ENCODE data around the gene ENTPD7.
"Not testable (repeated sequence)": the region's sequence is repeated elsewhere in the genome, so short reads cannot be mapped to it uniquely, and the experiment has no call there.

Gene ENTPD7

GRCh38 chr10:99700649-99701048 lies 41.3 kb downstream of the ENTPD7 start:
- Mint-ChIP-seq H3K27ac (no peak overlapping the region), H3K36me3 (peaks cover 7% of the 10 kb centered on the region), H3K4me3 (no peak overlapping the region), H3K4me1 (no peaks in the 10 kb centered on the region), H3K27me3 (no peaks in the 10 kb centered on the region), H3K9me3 (no peaks in the 10 kb centered on the region)

GRCh38 chr10:99708428-99709012 lies 49.2 kb downstream of the ENTPD7 start:
- H3K27me3 Mint-ChIP-seq, result no peaks in the 10 kb centered on the region
- peak overlapping the region; percentile 73 for H3K27ac Mint-ChIP-seq
- H3K4me3 Mint-ChIP-seq, result no peak overlapping the region
- no peaks in the 10 kb centered on the region for H3K9me3 Mint-ChIP-seq
- peaks cover 8% of the 10 kb centered on the region for H3K4me1 Mint-ChIP-seq
- H3K36me3 Mint-ChIP-seq, result peaks cover 11% of the 10 kb centered on the region

DNA sequence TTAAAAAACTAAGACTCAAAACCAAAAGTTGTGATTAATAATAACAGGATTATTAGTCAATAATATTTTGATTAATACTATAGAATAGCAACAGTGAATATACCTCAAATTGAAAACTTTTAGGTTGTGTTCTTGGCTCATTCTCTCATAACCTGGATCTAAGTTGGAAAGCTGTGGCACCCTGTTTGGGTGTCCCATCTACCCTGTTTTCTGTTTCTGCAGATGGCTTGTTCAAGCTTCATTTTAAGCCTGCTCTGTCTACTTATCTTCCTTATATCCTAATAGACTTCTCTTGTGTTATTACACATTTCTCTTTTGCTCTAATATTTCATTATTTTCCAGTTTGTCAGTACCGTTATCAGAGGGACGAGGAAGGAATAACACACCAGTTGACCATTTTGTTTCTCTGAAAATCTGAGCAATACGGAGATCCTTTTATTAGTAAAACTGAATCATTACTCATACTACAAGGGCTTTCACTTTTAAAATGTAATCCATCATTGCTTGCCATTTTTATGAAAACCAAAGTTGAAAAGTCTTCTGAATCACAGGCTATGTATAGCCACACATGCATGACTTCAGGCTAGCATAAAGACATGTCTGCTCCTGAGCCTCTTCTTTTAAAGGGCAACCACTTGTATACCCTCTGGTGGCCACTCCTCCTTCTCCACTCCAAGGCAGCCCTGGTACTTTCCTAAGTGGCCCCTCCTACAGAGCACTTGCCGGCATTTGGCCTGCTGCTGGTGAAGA lies 50.3 kb downstream of the ENTPD7 start:
- Mint-ChIP-seq H3K4me3 (no peak overlapping the region), H3K27me3 (no peaks in the 10 kb centered on the region), H3K9me3 (no peaks in the 10 kb centered on the region), H3K27ac (peak overlapping the region; percentile 51), H3K4me1 (peaks cover 8% of the 10 kb centered on the region), H3K36me3 (peaks cover 8% of the 10 kb centered on the region)

DNA sequence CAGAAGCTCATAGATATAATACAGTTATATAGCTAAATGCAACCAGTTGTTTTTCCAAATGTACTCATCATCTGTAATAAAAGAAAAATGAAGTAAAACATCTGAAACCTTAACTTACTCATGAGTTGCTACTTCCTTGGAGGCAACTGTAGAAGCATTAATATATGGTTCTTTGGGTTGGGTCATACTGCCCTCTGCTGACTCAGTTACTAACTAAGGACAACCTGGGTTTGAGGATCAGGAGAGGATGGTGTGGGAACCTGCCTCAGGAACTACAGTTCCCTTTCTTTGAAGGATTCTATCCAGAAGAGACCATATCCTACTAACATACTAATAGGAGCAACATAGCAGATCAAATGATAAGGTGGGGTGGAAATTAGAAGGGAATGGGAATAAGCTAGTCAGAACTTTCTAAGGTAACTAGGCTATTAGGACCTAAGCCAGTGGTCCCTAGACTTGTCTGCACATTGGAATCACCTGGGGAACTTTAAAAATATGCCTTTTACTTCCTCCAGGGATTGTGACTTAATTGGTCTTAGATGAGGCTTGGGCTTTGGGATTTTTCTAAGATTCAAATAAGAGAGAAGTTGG lies 51.9 kb downstream of the ENTPD7 start:
- H3K9me3 Mint-ChIP-seq, result no peaks in the 10 kb centered on the region
- H3K27ac Mint-ChIP-seq, result no peak overlapping the region
- no peaks in the 10 kb centered on the region for H3K27me3 Mint-ChIP-seq
- peaks cover 5% of the 10 kb centered on the region for H3K36me3 Mint-ChIP-seq
- no peak overlapping the region for H3K4me3 Mint-ChIP-seq
- peaks cover 8% of the 10 kb centered on the region for H3K4me1 Mint-ChIP-seq

DNA sequence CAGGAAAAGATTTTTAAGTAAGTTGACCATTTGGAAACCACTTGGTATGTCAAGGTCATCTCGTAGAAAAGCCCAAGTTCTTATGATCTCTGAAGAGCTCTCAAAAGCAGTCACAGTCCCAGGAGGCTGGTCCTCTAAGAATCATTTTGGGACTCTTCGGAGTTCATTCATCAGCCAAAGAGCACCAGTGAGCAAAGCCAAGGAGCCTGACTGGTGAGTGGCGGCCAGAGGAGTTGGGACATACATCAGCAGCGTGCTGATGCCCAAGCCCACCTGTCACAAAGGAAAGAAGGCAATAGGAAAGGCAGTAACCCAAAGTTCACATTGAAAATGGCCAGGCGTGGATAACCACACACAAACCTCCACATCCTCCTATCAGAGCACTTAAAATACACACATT lies 55.1 kb downstream of the ENTPD7 start:
- Mint-ChIP-seq H3K27ac (no peak overlapping the region), H3K9me3 (no peaks in the 10 kb centered on the region), H3K4me1 (peaks cover 7% of the 10 kb centered on the region), H3K27me3 (no peaks in the 10 kb centered on the region), H3K4me3 (no peak overlapping the region), H3K36me3 (peaks cover 5% of the 10 kb centered on the region)

DNA sequence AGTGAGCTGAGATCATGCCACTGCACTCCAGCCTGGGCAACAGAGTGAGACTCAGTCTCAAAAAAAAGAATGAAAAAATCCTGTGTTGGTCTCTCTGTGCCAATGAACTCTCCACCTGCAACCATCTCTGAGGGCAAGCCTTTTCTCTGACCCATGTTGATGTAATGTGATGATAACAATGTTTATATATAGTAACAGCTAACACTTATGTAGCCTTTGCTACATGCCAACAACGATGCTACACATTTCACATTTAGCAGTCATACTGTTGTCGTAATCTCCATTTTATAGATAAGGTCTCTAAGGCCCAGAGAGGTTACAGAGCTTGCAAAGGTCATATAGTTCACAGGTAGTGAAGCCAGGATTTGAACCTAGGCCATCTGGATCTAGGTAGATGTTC lies 61.1 kb downstream of the ENTPD7 start:
- peaks cover 4% of the 10 kb centered on the region for H3K4me1 Mint-ChIP-seq
- no peak overlapping the region for H3K4me3 Mint-ChIP-seq
- H3K9me3 Mint-ChIP-seq, result no peaks in the 10 kb centered on the region
- H3K27me3 Mint-ChIP-seq, result no peaks in the 10 kb centered on the region
- peaks cover 14% of the 10 kb centered on the region for H3K36me3 Mint-ChIP-seq
- H3K27ac Mint-ChIP-seq, result no peak overlapping the region

GRCh38 chr10:99730026-99730425 lies 70.7 kb downstream of the ENTPD7 start:
- Mint-ChIP-seq H3K36me3 (peaks cover 12% of the 10 kb centered on the region), H3K4me1 (peaks cover 23% of the 10 kb centered on the region), H3K27ac (no peak overlapping the region), H3K4me3 (no peak overlapping the region), H3K27me3 (no peaks in the 10 kb centered on the region), H3K9me3 (no peaks in the 10 kb centered on the region)

DNA sequence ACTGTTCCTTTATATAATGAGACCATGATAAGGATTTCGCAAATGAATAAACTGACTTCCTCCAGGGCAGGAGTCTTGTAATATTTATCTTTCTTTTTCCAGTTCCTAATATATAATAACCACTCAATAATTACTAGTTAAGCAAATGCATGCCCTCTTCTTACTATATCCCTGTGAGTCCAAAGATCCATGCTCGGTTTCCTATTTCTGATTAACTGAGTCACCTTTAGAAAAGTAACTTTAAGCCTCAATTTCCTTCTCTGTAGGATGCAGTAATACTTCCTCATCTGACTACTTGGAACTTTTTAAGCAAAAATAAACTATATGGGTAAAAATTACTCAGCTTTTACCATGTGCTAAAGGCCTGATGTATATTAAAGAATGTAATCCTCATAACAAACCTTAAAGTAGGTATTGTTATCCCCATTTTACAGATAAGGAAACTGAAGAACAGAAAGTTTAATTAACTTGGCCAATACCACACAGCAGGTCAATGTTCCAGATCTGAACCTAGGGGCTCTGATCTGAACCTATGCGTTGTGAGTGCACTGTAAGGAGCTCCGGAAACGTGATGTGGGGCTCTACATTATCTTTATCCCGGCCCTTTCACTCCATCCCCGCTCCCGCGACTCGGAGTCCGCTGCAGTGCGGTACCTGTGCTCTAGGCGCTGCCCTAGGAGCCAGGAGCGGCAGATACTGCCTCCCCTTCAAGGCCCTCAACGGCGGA lies 72.2 kb downstream of the ENTPD7 start:
- Mint-ChIP-seq H3K4me3 (peak overlapping the region; percentile 100), H3K27me3 (no peaks in the 10 kb centered on the region), H3K4me1 (peaks cover 35% of the 10 kb centered on the region), H3K36me3 (peaks cover 15% of the 10 kb centered on the region), H3K9me3 (no peaks in the 10 kb centered on the region), H3K27ac (peak overlapping the region; percentile 99)

DNA sequence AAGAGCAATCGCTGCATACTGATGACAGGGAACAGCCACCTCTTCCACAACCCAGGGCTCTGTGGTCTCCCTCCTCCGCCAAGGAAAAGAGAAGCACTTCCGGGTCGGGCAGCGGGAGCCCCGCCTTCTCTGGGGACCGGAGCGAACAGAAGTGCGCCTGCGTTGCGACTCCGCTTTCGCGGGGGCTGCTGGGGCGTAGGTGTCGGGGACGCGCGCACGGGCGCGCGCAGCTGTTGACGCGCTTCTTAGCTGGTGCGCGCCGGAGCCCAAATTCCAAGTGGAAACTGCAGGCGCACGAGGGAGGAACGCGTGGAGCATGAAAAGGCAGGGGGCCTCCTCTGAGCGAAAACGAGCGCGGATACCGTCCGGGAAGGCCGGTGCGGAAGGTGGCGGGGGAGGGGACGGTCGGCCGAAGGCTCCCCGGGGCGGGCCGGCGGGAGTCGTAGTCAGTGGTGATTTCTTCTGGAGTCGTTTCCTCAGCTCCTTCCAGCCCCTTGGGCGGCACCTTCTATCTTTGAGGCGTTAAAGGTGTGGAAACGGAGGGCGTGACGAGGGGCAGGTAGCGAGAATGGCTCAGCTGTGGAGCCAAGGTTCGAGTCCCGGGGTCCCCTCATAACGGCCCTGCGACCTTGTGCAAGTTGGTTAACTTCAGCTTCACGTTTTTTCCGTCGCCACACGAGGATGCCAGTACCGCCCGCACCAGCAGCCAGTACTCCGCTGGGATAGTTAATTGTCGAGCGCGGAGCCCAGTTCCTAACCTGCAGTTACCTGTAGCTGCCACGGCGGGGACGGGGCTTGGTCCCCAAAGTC lies 72.9 kb downstream of the ENTPD7 start, which contains the start of the genes COX15 and CUTC:
Gene COX15, minus strand, starts transcription at position 95 of the 810 bp plus-strand sequence. Its CDS starts 78 bp downstream, at position 17.
Gene CUTC, plus strand, starts transcription at position 202 of the 810 bp plus-strand sequence. Its CDS starts 115 bp downstream, at position 317.
- Mint-ChIP-seq H3K9me3 (no peaks in the 10 kb centered on the region), H3K36me3 (peaks cover 16% of the 10 kb centered on the region), H3K4me3 (peak within 1 kb of the TSS; percentile 100), H3K27me3 (no peaks in the 10 kb centered on the region), H3K27ac (peak within 1 kb of the TSS; percentile 99), H3K4me1 (peaks cover 38% of the 10 kb centered on the region)

DNA sequence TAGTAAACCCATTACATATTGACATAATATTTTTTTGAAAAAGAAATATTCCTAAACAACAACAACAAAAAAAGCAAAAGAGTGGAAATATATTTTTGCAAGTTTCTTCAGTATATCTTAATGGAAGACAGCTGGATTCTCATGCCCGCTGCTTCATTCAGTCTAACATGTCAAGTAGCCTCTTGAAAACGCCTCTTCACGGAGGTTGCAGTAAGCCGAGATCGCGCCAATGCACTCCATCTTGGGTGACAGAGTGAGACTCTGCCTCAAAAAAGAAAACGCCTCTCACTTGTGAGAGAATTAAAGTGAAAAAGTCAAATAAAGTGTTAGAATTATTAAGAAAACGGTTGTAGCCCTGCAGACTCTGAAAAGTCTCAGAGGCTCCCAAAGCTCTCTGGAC lies 74.1 kb downstream of the ENTPD7 start:
- Mint-ChIP-seq H3K27ac (peak overlapping the region; percentile 68), H3K9me3 (no peaks in the 10 kb centered on the region), H3K27me3 (no peaks in the 10 kb centered on the region), H3K36me3 (peaks cover 18% of the 10 kb centered on the region), H3K4me3 (peak overlapping the region; percentile 80), H3K4me1 (peaks cover 42% of the 10 kb centered on the region)

DNA sequence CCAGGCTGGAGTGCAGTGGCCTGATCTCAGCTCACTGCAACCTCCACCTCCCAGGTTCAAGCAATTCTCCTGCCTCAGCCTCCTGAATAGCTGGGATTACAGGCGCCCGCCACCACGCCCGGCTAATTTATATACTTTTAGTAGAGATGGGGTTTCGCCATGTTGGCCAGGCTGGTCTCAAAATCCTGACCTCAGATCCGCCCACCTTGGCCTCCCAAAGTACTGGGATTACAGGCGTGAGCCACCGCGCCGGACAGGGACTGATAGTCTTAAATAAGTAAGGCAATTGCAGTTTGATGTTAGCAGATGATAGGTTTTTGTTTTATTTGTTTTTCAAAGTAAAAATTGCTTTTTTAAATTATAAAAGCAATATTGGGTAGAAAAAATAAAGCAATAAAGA lies 74.8 kb downstream of the ENTPD7 start:
- H3K27me3 Mint-ChIP-seq, H3K27ac Mint-ChIP-seq, H3K4me3 Mint-ChIP-seq, H3K9me3 Mint-ChIP-seq: not testable (repeated sequence)
- H3K4me1 Mint-ChIP-seq, result peaks cover 42% of the 10 kb centered on the region
- peaks cover 20% of the 10 kb centered on the region for H3K36me3 Mint-ChIP-seq

DNA sequence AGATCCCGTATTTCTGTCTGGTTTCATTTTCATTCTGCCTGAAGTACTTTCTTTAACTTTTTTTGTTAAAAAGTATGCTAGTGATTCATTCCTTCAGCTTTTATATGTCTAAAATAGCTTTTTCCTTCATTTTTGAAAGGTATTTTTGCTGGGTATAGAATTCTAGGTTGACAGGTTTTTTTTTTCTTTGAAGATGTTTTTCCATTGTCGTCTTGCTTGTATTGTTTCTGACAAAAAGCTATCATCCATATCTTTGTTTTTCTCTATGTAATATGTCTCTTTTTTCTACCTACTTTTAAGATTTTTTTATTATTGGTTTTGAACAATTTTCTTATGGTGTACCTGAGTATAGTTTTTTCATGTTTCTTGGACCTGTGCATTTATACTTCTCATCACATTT lies 81.0 kb downstream of the ENTPD7 start:
- no peak overlapping the region for H3K4me3 Mint-ChIP-seq
- peaks cover 56% of the 10 kb centered on the region for H3K36me3 Mint-ChIP-seq
- peaks cover 14% of the 10 kb centered on the region for H3K9me3 Mint-ChIP-seq
- no peaks in the 10 kb centered on the region for H3K27me3 Mint-ChIP-seq
- no peak overlapping the region for H3K27ac Mint-ChIP-seq
- H3K4me1 Mint-ChIP-seq, result peaks cover 48% of the 10 kb centered on the region

DNA sequence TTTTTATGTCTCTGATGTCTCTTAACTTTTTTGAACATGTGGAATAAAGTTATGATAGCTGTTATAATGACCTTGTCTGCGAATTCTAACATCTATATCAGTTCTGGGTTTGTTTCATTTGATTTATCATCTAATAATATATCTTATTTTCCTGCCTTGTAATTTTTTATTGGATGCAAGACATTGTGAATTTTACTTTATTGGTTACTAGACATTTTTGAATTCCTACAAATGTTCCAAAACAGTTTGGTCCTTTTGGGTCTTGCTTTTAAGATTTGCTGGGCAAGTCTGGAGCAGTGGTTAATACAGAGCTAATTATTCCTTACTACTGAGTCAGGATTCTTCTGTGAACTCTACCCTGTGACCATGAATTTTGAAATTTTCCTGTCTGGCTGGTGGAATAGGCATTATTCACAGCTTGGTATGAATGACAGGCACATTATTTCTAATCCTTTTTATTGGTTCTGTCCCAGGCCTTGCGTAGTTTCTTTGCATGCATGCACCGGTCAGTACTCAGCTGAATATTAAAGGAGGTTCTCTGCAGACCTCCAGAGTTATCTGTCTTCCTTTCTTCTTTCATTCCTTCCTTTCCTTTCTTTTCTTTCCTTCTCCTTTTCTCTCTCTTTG lies 81.7 kb downstream of the ENTPD7 start:
- H3K9me3 Mint-ChIP-seq, result peaks cover 14% of the 10 kb centered on the region
- no peak overlapping the region for H3K27ac Mint-ChIP-seq
- H3K4me3 Mint-ChIP-seq, result no peak overlapping the region
- H3K27me3 Mint-ChIP-seq, result no peaks in the 10 kb centered on the region
- peaks cover 42% of the 10 kb centered on the region for H3K4me1 Mint-ChIP-seq
- peaks cover 53% of the 10 kb centered on the region for H3K36me3 Mint-ChIP-seq

- H3K36me3 Mint-ChIP-seq, result peaks cover 53% of the 10 kb centered on the region
- peaks cover 14% of the 10 kb centered on the region for H3K9me3 Mint-ChIP-seq
- H3K27ac Mint-ChIP-seq, result no peak overlapping the region
- peaks cover 35% of the 10 kb centered on the region for H3K4me1 Mint-ChIP-seq
- no peaks in the 10 kb centered on the region for H3K27me3 Mint-ChIP-seq
- H3K4me3 Mint-ChIP-seq, result no peak overlapping the region
These were observed 82.9 kb downstream of the ENTPD7 start for GRCh38 chr10:99742254-99742653.
